SK-N-SH (cell line): Measurements from ENCODE around the gene DDT. TPM values are rescaled to one million over a fixed set of nuclear protein-coding genes. Genes with fewer than 3 reads are reported as not detected.
"Not testable (repeated sequence)": the region's sequence is repeated elsewhere in the genome, so short reads cannot be mapped to it uniquely, and the experiment has no call there.

Source experiments
- CTCF ChIA-PET: fragments of 300-600, 350-600 bp; formaldehyde crosslinking; extraction: SDS; loops from one replicate; lab custom pipeline; 2021; lab: Yijun Ruan, JAX
- POLR2A ChIA-PET: fragments of 350-600 bp; sonication (Branson Sonifier 250); formaldehyde crosslinking; extraction: SDS; loops from one replicate; lab custom pipeline; 2020; ENCODE audit warnings: antibody characterized with exemption, inconsistent platforms; lab: Yijun Ruan, JAX
- DNase-seq: peaks from one replicate; pipeline ENCODE4 v3.0.0; 2012
- H2AFZ ChIP-seq: fragments of 200-600 bp; sonication (generic); 2 replicates; pipeline ENCODE4 v1.8.1; 2016; ENCODE audit warnings: antibody characterized with exemption, mild to moderate bottlenecking, low read depth
- H3F3A ChIP-seq: fragments of 200-600 bp; sonication (generic); replicated peaks from 2 replicates; pipeline ENCODE3; 2016; ENCODE audit warnings: antibody characterized with exemption, mild to moderate bottlenecking; ENCODE audit not compliant: insufficient read depth
- H3K27ac ChIP-seq, 2 experiments: fragments of 200-500 bp in 1 of 2; fragments of 200-600 bp in 1 of 2; sonication (Bioruptor generic) in 1 of 2; sonication (generic), shearing (Covaris generic) in 1 of 2; 2 replicates each; pipeline versions ENCODE4 v1.5.1 to v1.6.1; 2014 to 2016; ENCODE audit warnings: low read depth in 2 of 2, inconsistent platforms in 1 of 2, low read length in 1 of 2, mild to moderate bottlenecking in 1 of 2, mixed read lengths in 1 of 2
- H3K27me3 ChIP-seq: fragments of 200-600 bp; sonication (generic), shearing (Covaris generic); 2 replicates; pipeline ENCODE4 v1.6.1; 2016; ENCODE audit warnings: mixed run types; ENCODE audit not compliant: insufficient read depth
- H3K36me3 ChIP-seq, 2 experiments: fragments of 200-500 bp in 1 of 2; fragments of 200-600 bp in 1 of 2; sonication (Bioruptor generic) in 1 of 2; sonication (generic) in 1 of 2; replicated peaks in 1 of 2; 2 replicates each; pipeline versions ENCODE3 to v1.5.1; 2014 to 2016; ENCODE audit warnings: low read length in 1 of 2, mild to moderate bottlenecking in 1 of 2; ENCODE audit not compliant: insufficient read depth in 2 of 2, control insufficient read depth in 1 of 2
- H3K4me1 ChIP-seq, 2 experiments: fragments of 200-500 bp in 1 of 2; fragments of 200-600 bp in 1 of 2; sonication (Bioruptor generic) in 1 of 2; sonication (generic), shearing (Covaris generic) in 1 of 2; 2 replicates each; pipeline versions ENCODE4 v1.5.1 to v1.6.1; 2014 to 2016; ENCODE audit warnings: low read depth in 1 of 2, low read length in 1 of 2, mixed run types in 1 of 2; ENCODE audit not compliant: insufficient read depth in 2 of 2, control insufficient read depth in 1 of 2
- H3K4me2 ChIP-seq: fragments of 200-600 bp; sonication (generic), shearing (Covaris generic); 2 replicates; pipeline ENCODE4 v1.6.1; 2017; ENCODE audit warnings: mixed run types
- H3K4me3 ChIP-seq, 2 experiments: fragments of 200-500 bp in 1 of 2; fragments of 200-600 bp in 1 of 2; sonication (Bioruptor generic) in 1 of 2; sonication (generic), shearing (Covaris generic) in 1 of 2; 2 replicates each; pipeline versions ENCODE4 v1.5.1 to v1.8.1; 2014 to 2016; ENCODE audit warnings: low read depth in 2 of 2, inconsistent platforms in 1 of 2, low read length in 1 of 2, mild to moderate bottlenecking in 1 of 2, mixed read lengths in 1 of 2, moderate library complexity in 1 of 2
- H3K79me2 ChIP-seq: fragments of 200-600 bp; sonication (generic); 2 replicates; pipeline ENCODE4 v1.8.1; 2017; ENCODE audit warnings: mild to moderate bottlenecking; ENCODE audit not compliant: insufficient read depth
- H3K9ac ChIP-seq: fragments of 200-600 bp; sonication (generic); 2 replicates; pipeline ENCODE4 v1.6.1; 2017; ENCODE audit warnings: mixed run types
- H3K9me2 ChIP-seq: fragments of 200-600 bp; sonication (generic); 2 replicates; pipeline ENCODE4 v1.6.1; 2017; ENCODE audit warnings: mixed run types
- H3K9me3 ChIP-seq: fragments of 200-600 bp; sonication (generic); 2 replicates; pipeline ENCODE4 v1.6.1; 2017; ENCODE audit warnings: mixed run types, mild to moderate bottlenecking, moderate library complexity
- H4K20me1 ChIP-seq: fragments of 200-600 bp; sonication (generic); 2 replicates; pipeline ENCODE4 v1.6.1; 2017; ENCODE audit warnings: mild to moderate bottlenecking, mixed run types; ENCODE audit not compliant: insufficient read depth
- RAD21 ChIP-seq: IDR thresholded peaks from 2 replicates; pipeline ENCODE4 v1.6.1; 2012; ENCODE audit warnings: mild to moderate bottlenecking, low read length
- SMC3 ChIP-seq: IDR thresholded peaks from 2 replicates; pipeline ENCODE4 v1.6.1; 2012; ENCODE audit warnings: low read depth, low read length, improper control_type of control experiment
- USF1 ChIP-seq: IDR thresholded peaks from 2 replicates; pipeline ENCODE4 v1.4.0; 2012; ENCODE audit warnings: low read depth, borderline replicate concordance
- whole genome bisulfite sequencing: methylation state at CpG from one replicate; pipeline ENCODE4 v1.1.6; 2017; ENCODE audit warnings: low lambda C conversion rate; 5-methylcytosine and 5-hydroxymethylcytosine counted together
- polyA plus RNA-seq, 3 experiments: library from polyadenylated mRNA; depleted of rRNA; stranded (reverse); fragments of >200 nt; gene quantifications; 2 replicates each; pipeline ENCODE4 v1.2.3, GENCODE V29; 2012
- TF ChIP-seq, protein P1 (sequence below): fragments of 200-600 bp; sonication (generic); IDR thresholded peaks from 2 replicates; pipeline ENCODE4 v1.6.1; 2017; ENCODE audit warnings: antibody characterized with exemption, mild to moderate bottlenecking, moderate library complexity

Gene DDT
- polyA plus RNA-seq, 1 of the 3 experiments (the other 2 are of a cell fraction): 198 TPM

- WGBS: 49% methylated on average over 12 of the region's 12 CpGs
- CTCF ChIA-PET: interaction anchor here (0.6 to 1.5 kb wide), 11 partner anchors 30 to 200 kb away, joined by 3 to 11 read pairs (median 3); partner anchors contain the start of genes MIF and SLC2A11
- H3K36me3 ChIP-seq, H3K27ac ChIP-seq, H3K4me2 ChIP-seq, H3F3A ChIP-seq, H3K4me3 ChIP-seq, H3K9me3 ChIP-seq, H4K20me1 ChIP-seq, H3K4me1 ChIP-seq, H2AFZ ChIP-seq, H3K9me2 ChIP-seq, H3K9ac ChIP-seq, H3K79me2 ChIP-seq, H3K27me3 ChIP-seq, POLR2A ChIA-PET: not testable (repeated sequence)
- DNase-seq: peak; percentile 72
- TF ChIP-seq RAD21: peak; percentile 88
- TF ChIP-seq, protein P1, sequence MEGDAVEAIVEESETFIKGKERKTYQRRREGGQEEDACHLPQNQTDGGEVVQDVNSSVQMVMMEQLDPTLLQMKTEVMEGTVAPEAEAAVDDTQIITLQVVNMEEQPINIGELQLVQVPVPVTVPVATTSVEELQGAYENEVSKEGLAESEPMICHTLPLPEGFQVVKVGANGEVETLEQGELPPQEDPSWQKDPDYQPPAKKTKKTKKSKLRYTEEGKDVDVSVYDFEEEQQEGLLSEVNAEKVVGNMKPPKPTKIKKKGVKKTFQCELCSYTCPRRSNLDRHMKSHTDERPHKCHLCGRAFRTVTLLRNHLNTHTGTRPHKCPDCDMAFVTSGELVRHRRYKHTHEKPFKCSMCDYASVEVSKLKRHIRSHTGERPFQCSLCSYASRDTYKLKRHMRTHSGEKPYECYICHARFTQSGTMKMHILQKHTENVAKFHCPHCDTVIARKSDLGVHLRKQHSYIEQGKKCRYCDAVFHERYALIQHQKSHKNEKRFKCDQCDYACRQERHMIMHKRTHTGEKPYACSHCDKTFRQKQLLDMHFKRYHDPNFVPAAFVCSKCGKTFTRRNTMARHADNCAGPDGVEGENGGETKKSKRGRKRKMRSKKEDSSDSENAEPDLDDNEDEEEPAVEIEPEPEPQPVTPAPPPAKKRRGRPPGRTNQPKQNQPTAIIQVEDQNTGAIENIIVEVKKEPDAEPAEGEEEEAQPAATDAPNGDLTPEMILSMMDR: peak; percentile 77
- TF ChIP-seq SMC3: peak; percentile 78
- TF ChIP-seq USF1: peak; percentile 59; the same call in 1 of the 2 replicates
Observed at GRCh38 chr22:23956301-23956900, 17.8 kb downstream of the DDT start.

DNA sequence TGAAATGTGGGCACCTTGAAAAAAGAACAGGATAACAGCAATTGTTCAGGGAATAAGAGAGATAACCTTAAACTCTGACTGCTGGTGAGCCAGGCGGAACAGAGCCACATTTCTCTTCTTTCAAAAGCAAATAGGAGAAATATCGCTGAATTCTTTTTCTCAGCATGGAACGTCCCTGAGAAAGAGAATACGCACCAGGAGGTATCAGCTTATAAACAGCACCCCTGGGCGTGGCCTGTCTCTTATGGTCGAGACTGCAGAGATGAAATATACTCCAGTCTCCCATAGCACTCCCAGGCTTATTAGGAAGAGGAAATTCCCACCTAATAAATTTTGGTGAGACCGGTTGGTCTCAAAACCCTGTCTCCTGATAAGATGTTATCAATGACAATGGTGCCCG lies 18.4 kb downstream of the DDT start:
- H3K9me3 ChIP-seq, H3K79me2 ChIP-seq, H3K36me3 ChIP-seq, H3K27ac ChIP-seq, H2AFZ ChIP-seq, POLR2A ChIA-PET, H3K4me3 ChIP-seq, H3F3A ChIP-seq, H3K9ac ChIP-seq, H3K4me2 ChIP-seq, H3K4me1 ChIP-seq, H3K27me3 ChIP-seq, H3K9me2 ChIP-seq, DNase-seq, H4K20me1 ChIP-seq: not testable (repeated sequence)
- WGBS: 82% methylated on average over 7 of the region's 8 CpGs
- CTCF ChIA-PET: interaction anchor here (0.6 to 1.5 kb wide), 11 partner anchors 29 to 200 kb away, joined by 3 to 11 read pairs (median 3); partner anchors contain the start of genes MIF and SLC2A11

- H3K79me2 ChIP-seq, H3K9me3 ChIP-seq, H3K4me2 ChIP-seq, CTCF ChIA-PET, H3K36me3 ChIP-seq, H3F3A ChIP-seq, H4K20me1 ChIP-seq, H3K9ac ChIP-seq, POLR2A ChIA-PET, H2AFZ ChIP-seq, H3K27ac ChIP-seq, H3K4me3 ChIP-seq, DNase-seq, H3K9me2 ChIP-seq, H3K4me1 ChIP-seq, H3K27me3 ChIP-seq: not testable (repeated sequence)
- 84% methylated on average over 5 of the region's 6 CpGs for WGBS
Observed at GRCh38 chr22:23954991-23955305, 19.3 kb downstream of the DDT start.

DNA sequence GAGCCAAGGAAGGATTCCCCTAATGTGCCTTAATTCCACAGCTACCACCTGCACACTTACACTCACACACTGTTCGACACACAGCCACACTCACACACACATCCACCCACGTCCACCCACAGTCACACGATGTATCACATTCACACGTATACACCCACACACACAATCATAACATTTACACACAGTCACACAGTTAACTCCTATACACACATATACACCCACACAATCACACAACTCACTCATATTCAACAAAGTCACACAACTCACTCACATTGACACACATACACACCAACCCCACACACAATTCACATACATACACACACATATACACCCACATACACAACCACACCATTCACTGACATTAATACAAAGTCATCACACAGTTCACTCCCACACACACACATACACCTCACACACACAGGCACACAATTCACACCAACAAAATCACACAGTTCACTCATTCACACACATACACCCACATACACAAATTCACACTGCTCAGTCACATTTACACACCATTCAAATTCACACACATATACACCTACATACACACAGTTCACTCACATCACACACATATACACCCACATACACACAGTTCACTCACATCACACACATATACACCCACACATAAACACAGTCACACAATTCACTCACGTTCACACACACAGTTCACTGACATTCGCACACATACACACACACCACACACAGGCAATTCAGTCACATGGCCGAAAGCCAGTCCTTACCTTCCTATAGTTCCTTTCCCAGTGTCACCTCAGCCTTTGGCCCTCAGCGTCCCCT lies 19.8 kb downstream of the DDT start:
- WGBS: 87% methylated on average over 8 of the region's 8 CpGs
- H4K20me1 ChIP-seq, H3K4me2 ChIP-seq, CTCF ChIA-PET, H3K36me3 ChIP-seq, H2AFZ ChIP-seq, H3F3A ChIP-seq, H3K4me1 ChIP-seq, H3K27ac ChIP-seq, H3K9me2 ChIP-seq, POLR2A ChIA-PET, H3K9ac ChIP-seq, DNase-seq, H3K79me2 ChIP-seq, H3K4me3 ChIP-seq, H3K27me3 ChIP-seq, H3K9me3 ChIP-seq: not testable (repeated sequence)

- H3K9ac ChIP-seq, POLR2A ChIA-PET, CTCF ChIA-PET, H3K9me3 ChIP-seq, H3K79me2 ChIP-seq, DNase-seq, H3K27ac ChIP-seq, H3K4me1 ChIP-seq, H3F3A ChIP-seq, H3K27me3 ChIP-seq, H2AFZ ChIP-seq, H3K4me2 ChIP-seq, H3K4me3 ChIP-seq, H3K36me3 ChIP-seq, H3K9me2 ChIP-seq, H4K20me1 ChIP-seq: not testable (repeated sequence)
- 33% methylated on average over 3 of the region's 4 CpGs for WGBS
Observed at GRCh38 chr22:23953485-23953884, 20.8 kb downstream of the DDT start.
